Transverse colon (tissue), 4 donors: ENCODE measurements around the gene EMC1. TPM values are rescaled to one million over a fixed set of nuclear protein-coding genes. Genes with fewer than 3 reads are reported as not detected.
"Not testable (repeated sequence)": the region's sequence is repeated elsewhere in the genome, so short reads cannot be mapped to it uniquely, and the experiment has no call there.

Experiments used
- DNase-seq: peaks from one replicate; pipeline ENCODE4 v3.0.0-alpha.2; 2019
- H3K27ac ChIP-seq, 4 donors: fragments of 200-600 bp; sonication (generic); 2 replicates each; pipeline ENCODE4 v1.5.1; 2016 to 2018; ENCODE audit warnings: inconsistent platforms in 4 of 4
- H3K27me3 ChIP-seq: fragments of 200-600 bp; sonication (generic); 2 replicates; pipeline ENCODE4 v1.5.1; 2017; ENCODE audit warnings: inconsistent platforms
- H3K36me3 ChIP-seq, 4 donors: fragments of 200-600 bp; sonication (generic); 2 replicates each; pipeline ENCODE4 v1.5.1; 2017 to 2019; ENCODE audit warnings: inconsistent platforms in 4 of 4
- H3K4me1 ChIP-seq, 4 donors: fragments of 200-600 bp; sonication (generic); 2 replicates each; pipeline ENCODE4 v1.5.1; 2017 to 2020; ENCODE audit warnings: inconsistent platforms in 4 of 4
- H3K4me3 ChIP-seq, 4 donors: fragments of 200-600 bp; sonication (generic); 1 replicate in 1 of 4; 2 replicates in 3 of 4; pipeline versions ENCODE4 v1.5.1 to v1.6.1; 2017 to 2019; ENCODE audit warnings: inconsistent platforms in 4 of 4
- H3K9me3 ChIP-seq, 2 donors: fragments of 200-600 bp; sonication (generic); 2 replicates each; pipeline ENCODE4 v1.5.1; 2017 to 2019; ENCODE audit warnings: inconsistent platforms in 2 of 2
- EP300 ChIP-seq: sonication (generic); formaldehyde crosslinking; IDR thresholded peaks from one replicate; pipeline ENCODE4 v1.6.1; 2017; ENCODE audit warnings: antibody characterized with exemption, low read depth
- POLR2A ChIP-seq: fragments of 450-650 bp; IDR thresholded peaks from one replicate; pipeline ENCODE4 v1.6.1; 2016; ENCODE audit warnings: antibody characterized with exemption, mild to moderate bottlenecking, moderate library complexity
- POLR2AphosphoS5 ChIP-seq, 3 donors: sonication (generic); formaldehyde crosslinking; IDR thresholded peaks; one replicate each; pipeline ENCODE4 v1.6.1; 2016; ENCODE audit warnings: antibody characterized with exemption in 3 of 3
- WGBS, 2 donors: methylation state at CpG; one replicate each; pipeline ENCODE4 v1.1.5; 2018; ENCODE audit warnings: low coverage in 1 of 2; 5-methylcytosine and 5-hydroxymethylcytosine counted together
- in situ Hi-C, 4 donors: fragments of 200-750 bp; cut with MboI; loops; one replicate each; pipeline versions ENCODE4 v1.15.0 to v1.15.1; 2017; ENCODE audit warnings: low sequenced_read_pairs in 3 of 4, low pct_ligation_motif_present in 1 of 4, low pct_unique_long_range_greater_than_20kb in 1 of 4
- intact Hi-C: fragments of 100-400 bp; cut with DNase I; formaldehyde crosslinking; loops from one replicate; pipeline ENCODE4 v1.15.1; 2023; ENCODE audit warnings: low total_unique reads
- total RNA-seq, 4 donors: library from RNA; depleted of rRNA; stranded (reverse); fragments of >200 nt; gene quantifications; one replicate each; pipeline ENCODE4 v1.1.0, GENCODE V29; 2016
- TF ChIP-seq, protein P1 (sequence below), 5 experiments: fragments of 200-600 bp in 3 of 5; fragments of 450-650 bp in 2 of 5; sonication (generic) in 3 of 5; IDR thresholded peaks; 1 replicate in 2 of 5; 2 replicates in 3 of 5; pipeline ENCODE4 v1.5.1; 2016 to 2017; ENCODE audit warnings: antibody characterized with exemption in 5 of 5, inconsistent platforms in 3 of 5, mild to moderate bottlenecking in 2 of 5, moderate library complexity in 1 of 5

The EMC1 gene
- total RNA-seq, 4 donors from 2014 or later = 18.3 to 39.7 (median 32.6) TPM

DNA sequence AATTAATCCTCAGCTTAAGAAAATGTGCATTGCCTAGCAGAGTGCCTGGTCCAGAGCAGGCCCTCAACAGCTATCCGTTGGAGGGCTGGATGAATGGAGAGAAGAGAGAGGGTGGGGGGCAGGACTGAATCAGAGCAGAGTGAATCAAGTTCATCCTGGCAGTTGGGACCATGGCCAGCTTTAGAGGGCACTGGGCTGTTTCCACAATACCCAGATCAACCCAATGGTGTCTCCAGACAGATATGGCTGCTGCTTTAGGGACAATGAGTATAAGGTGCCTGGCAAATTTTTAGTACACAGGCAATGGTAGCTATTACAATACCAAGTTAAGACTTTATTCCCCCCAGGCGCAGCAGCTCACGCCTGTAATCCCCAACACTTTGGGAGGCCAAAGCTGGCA is 17.1 kb downstream of the EMC1 start:
- Histone ChIP-seq H3K4me1 (peaks cover 8 to 23% (median 19%) of the 10 kb centered on the region in 4 donors), H3K27ac (peak overlapping the region in 1 of 4 donors; percentile 71), H3K4me3 (no peak overlapping the region), H3K36me3 (peaks cover 0 to 67% (median 25%) of the 10 kb centered on the region in 4 donors), H3K27me3 (no peaks in the 10 kb centered on the region), H3K9me3 (no peaks in the 10 kb centered on the region)
- TF ChIP-seq EP300 (no peak), POLR2A (no peak), POLR2AphosphoS5 (IDR thresholded peaks at IDR 0.05) (no peak)
- TF ChIP-seq, protein P1, sequence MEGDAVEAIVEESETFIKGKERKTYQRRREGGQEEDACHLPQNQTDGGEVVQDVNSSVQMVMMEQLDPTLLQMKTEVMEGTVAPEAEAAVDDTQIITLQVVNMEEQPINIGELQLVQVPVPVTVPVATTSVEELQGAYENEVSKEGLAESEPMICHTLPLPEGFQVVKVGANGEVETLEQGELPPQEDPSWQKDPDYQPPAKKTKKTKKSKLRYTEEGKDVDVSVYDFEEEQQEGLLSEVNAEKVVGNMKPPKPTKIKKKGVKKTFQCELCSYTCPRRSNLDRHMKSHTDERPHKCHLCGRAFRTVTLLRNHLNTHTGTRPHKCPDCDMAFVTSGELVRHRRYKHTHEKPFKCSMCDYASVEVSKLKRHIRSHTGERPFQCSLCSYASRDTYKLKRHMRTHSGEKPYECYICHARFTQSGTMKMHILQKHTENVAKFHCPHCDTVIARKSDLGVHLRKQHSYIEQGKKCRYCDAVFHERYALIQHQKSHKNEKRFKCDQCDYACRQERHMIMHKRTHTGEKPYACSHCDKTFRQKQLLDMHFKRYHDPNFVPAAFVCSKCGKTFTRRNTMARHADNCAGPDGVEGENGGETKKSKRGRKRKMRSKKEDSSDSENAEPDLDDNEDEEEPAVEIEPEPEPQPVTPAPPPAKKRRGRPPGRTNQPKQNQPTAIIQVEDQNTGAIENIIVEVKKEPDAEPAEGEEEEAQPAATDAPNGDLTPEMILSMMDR (IDR thresholded peaks at IDR 0.05) = no peak
- intact Hi-C loops = no loop called here
- in situ Hi-C loops = loop anchor here in 2 of 4 donors (25.0 kb wide), 1 partner anchor 322 kb away; the partner anchor contains the start of gene ALDH4A1 (in 2 of the 2)
- 94% methylated on average over 3 of the region's 3 CpGs; no CpG with 5 or more reads in 1 of the 2 donors for WGBS, 2 donors
- DNase-seq = no peak

DNA sequence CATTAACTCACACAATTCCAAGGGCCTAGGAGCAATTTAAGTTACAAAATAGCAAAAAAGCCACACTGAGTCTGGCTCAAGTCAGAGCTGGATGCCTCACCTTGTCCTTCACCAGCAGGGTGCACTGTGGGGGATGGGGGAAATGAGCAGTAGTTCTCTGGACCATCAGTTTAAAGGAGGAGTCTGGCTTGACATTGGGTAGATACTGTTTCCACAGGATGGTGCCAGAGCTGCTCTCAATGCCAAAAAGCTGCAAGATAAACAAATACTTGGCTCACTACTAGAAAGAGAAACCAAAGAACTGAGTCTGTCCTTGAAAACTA is 18.8 kb downstream of the EMC1 start:
- intact Hi-C loops = no loop called here
- Histone ChIP-seq H3K36me3 (peaks cover 0 to 57% (median 16%) of the 10 kb centered on the region in 4 donors), H3K27me3 (no peaks in the 10 kb centered on the region), H3K27ac (peak overlapping the region; percentile 56 to 71 (median 64)), H3K4me3 (no peak overlapping the region), H3K4me1 (peaks cover 8 to 23% (median 19%) of the 10 kb centered on the region in 4 donors), H3K9me3 (no peaks in the 10 kb centered on the region)
- in situ Hi-C loops = loop anchor here in 2 of 4 donors (25.0 kb wide), 1 partner anchor 320 kb away; the partner anchor contains the start of gene ALDH4A1 (in 2 of the 2)
- DNase-seq = no peak
- TF ChIP-seq, protein P1 (IDR thresholded peaks at IDR 0.05) = no peak
- TF ChIP-seq POLR2AphosphoS5 (IDR thresholded peaks at IDR 0.05) = no peak
- no peak for TF ChIP-seq EP300
- TF ChIP-seq POLR2A = no peak

DNA sequence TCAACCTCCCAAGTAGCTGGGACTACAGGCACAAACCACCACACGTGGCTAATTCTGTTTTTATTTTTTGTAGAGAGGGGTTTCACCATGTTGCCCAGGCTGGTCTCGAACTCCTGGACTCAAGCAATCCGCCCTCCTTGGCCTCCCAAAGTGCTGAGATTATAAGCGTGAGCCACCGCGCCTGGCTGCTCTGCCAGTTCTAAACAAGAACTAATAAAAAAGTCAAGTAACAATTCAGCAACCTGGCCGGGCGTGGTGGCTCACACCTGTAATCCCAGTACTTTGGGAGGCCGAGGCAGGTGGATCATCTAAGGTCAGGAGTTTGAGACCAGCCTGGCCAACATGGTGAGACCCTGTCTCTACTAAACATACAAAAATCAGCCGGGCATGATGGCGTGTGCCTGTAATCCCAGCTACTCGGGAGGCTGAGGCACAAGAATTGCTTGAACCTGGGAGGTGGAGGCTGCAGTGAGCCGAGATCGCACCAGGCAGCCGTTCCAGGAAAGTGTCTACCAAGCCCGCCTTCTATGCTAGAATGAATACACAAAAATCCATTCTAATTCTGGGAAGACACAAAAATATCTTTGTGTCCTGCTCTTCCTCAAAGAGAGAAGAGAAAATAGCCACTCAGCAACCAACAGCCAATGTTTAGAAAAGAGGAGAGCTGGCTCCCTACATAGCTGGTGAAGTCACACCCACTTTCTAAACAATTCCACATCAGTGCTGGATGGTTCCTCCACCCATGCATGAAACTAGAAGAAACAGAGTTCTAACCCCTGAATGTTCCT is 19.4 kb downstream of the EMC1 start:
- intact Hi-C loops, H3K27me3 ChIP-seq, DNase-seq, H3K9me3 ChIP-seq, H3K4me3 ChIP-seq: not testable (repeated sequence)
- in situ Hi-C loops = loop anchor here in 2 of 4 donors (25.0 kb wide), 1 partner anchor 320 kb away; the partner anchor contains the start of gene ALDH4A1 (in 2 of the 2)
- peaks cover 8 to 23% (median 19%) of the 10 kb centered on the region in 4 donors for H3K4me1 ChIP-seq
- peak in 1 of 3 donors; percentile 16 for TF ChIP-seq POLR2AphosphoS5 (IDR thresholded peaks at IDR 0.05)
- 81 to 83% methylated on average over 5 to 16 of the region's 16 CpGs for WGBS, 2 donors
- H3K36me3 ChIP-seq = peaks cover 0 to 54% (median 14%) of the 10 kb centered on the region in 4 donors
- H3K27ac ChIP-seq = peak overlapping the region; percentile 56 to 71 (median 64)

DNA sequence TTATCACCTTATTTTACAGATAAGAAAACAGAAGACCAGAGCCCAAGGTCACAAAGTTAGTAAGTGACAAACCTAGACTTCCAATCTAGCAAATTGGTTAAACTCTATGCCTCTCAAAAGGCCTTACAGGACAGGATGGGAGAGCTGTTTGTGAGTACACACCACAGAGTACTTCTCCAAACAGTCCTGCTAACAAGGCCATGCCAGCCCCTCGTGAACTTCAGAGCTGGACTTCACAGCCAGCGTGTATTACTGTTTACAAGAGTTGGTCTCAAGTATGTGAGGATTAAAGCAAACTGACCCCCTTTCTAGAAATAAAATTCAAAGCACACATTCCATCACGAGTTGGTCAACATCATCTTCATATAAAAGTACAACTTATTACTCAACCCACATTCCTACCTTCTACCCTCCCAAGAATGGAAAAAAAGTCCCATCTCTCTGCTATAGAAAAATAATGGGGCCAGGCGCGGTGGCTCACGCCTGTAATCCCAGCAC is 21.4 kb downstream of the EMC1 start:
- Histone ChIP-seq H3K27ac (no peak overlapping the region), H3K36me3 (peaks cover 0 to 59% (median 14%) of the 10 kb centered on the region in 4 donors), H3K4me3 (no peak overlapping the region), H3K27me3 (no peaks in the 10 kb centered on the region), H3K9me3 (no peaks in the 10 kb centered on the region), H3K4me1 (peaks cover 8 to 23% (median 19%) of the 10 kb centered on the region in 4 donors)
- WGBS, 2 donors = 77 to 86% methylated on average over 3 to 6 of the region's 6 CpGs
- DNase-seq = no peak
- TF ChIP-seq, protein P1 (IDR thresholded peaks at IDR 0.05) = no peak
- TF ChIP-seq EP300 (no peak), POLR2A (no peak), POLR2AphosphoS5 (IDR thresholded peaks at IDR 0.05) (no peak)
- in situ Hi-C loops = loop anchor here in 2 of 4 donors (25.0 kb wide), 1 partner anchor 318 kb away; the partner anchor contains the start of gene ALDH4A1 (in 2 of the 2)
- intact Hi-C loops = no loop called here
